ENCODE measurements around the gene SLC35D1. TPM values are rescaled to one million over a fixed set of nuclear protein-coding genes. Genes with fewer than 3 reads are reported as not detected.
"Not testable (repeated sequence)": the region's sequence is repeated elsewhere in the genome, so short reads cannot be mapped to it uniquely, and the experiment has no call there.

The SLC35D1 gene
- total RNA-seq, 2 experiments from 2014 or later = 11.4 to 12.5 TPM

GRCh38 chr1:66968574-66968973, 85.4 kb downstream of the SLC35D1 start:
- Mint-ChIP-seq H3K36me3 (ENCODE audit: low read depth) (peaks cover 73% of the 10 kb centered on the region), H3K4me1 (peaks cover 20% of the 10 kb centered on the region), H3K9me3 (peaks cover 8% of the 10 kb centered on the region), H3K4me3 (no peak overlapping the region), H3K27ac (no peak overlapping the region), H3K27me3 (no peaks in the 10 kb centered on the region)
- ChIA-PET CTCF (no interaction called here), POLR2A (no interaction called here)
- DNase-seq = no peak

GRCh38 chr1:66966188-66966873, 87.6 kb downstream of the SLC35D1 start:
- H3K4me1 Mint-ChIP-seq = peaks cover 20% of the 10 kb centered on the region
- POLR2A ChIA-PET, H3K9me3 Mint-ChIP-seq, H3K4me3 Mint-ChIP-seq, H3K27ac Mint-ChIP-seq, DNase-seq, CTCF ChIA-PET, H3K27me3 Mint-ChIP-seq: not testable (repeated sequence)
- H3K36me3 Mint-ChIP-seq (ENCODE audit: low read depth) = peaks cover 85% of the 10 kb centered on the region

- Mint-ChIP-seq H3K36me3 (ENCODE audit: low read depth) (peaks cover 76% of the 10 kb centered on the region), H3K27ac (no peak overlapping the region), H3K4me3 (no peak overlapping the region), H3K4me1 (peaks cover 27% of the 10 kb centered on the region), H3K9me3 (no peaks in the 10 kb centered on the region), H3K27me3 (no peaks in the 10 kb centered on the region)
- no peak for DNase-seq
- ChIA-PET POLR2A (no interaction called here), CTCF (interaction anchor here (0.7 kb wide), 1 partner anchor 93 kb away, joined by 4 read pairs; no protein-coding TSS in a partner anchor)
Measured at GRCh38 chr1:66957938-66958337, 96.0 kb downstream of the SLC35D1 start.

GRCh38 chr1:66954208-66954607, 99.7 kb downstream of the SLC35D1 start:
- peaks cover 14% of the 10 kb centered on the region for H3K4me1 Mint-ChIP-seq
- POLR2A ChIA-PET = no interaction called here
- H3K36me3 Mint-ChIP-seq (ENCODE audit: low read depth) = peaks cover 71% of the 10 kb centered on the region
- H3K27me3 Mint-ChIP-seq = no peaks in the 10 kb centered on the region
- no peaks in the 10 kb centered on the region for H3K9me3 Mint-ChIP-seq
- no peak overlapping the region for H3K4me3 Mint-ChIP-seq
- CTCF ChIA-PET = no interaction called here
- no peak overlapping the region for H3K27ac Mint-ChIP-seq
- DNase-seq = no peak

- Mint-ChIP-seq H3K27me3 (no peaks in the 10 kb centered on the region), H3K36me3 (ENCODE audit: low read depth) (peaks cover 73% of the 10 kb centered on the region), H3K4me1 (peaks cover 17% of the 10 kb centered on the region), H3K27ac (no peak overlapping the region), H3K9me3 (no peaks in the 10 kb centered on the region), H3K4me3 (no peak overlapping the region)
- ChIA-PET POLR2A (no interaction called here), CTCF (interaction anchor here (0.6 to 1.2 kb wide), 3 partner anchors 30 to 79 kb away, joined by 3 to 4 read pairs (median 3); no protein-coding TSS in a partner anchor)
- DNase-seq = no peak
Measured at GRCh38 chr1:66951513-66951912, 102.4 kb downstream of the SLC35D1 start.

Other genes starting within 250 kb of the SLC35D1 start
- gene DNAI4, start 129.3 kb downstream of the SLC35D1 start, total RNA-seq = 1 to 10 TPM; 2.9 to 4.2 TPM
- gene MIER1, start 129.2 kb downstream of the SLC35D1 start, total RNA-seq = 10 to 100 TPM; 54.2 to 56.9 TPM
- not detected for gene C1orf141, start 80.8 kb upstream of the SLC35D1 start, total RNA-seq
- under 1 TPM; 0.48 to 0.57 TPM for gene IL23R, start 112.3 kb upstream of the SLC35D1 start, total RNA-seq